ENCODE data around the gene PRKD1.

GRCh38 chr14:29806124-29806517, 121.5 kb downstream of the PRKD1 start:
- no peak for TF ChIP-seq YY1 (IDR thresholded peaks at IDR 0.05; ENCODE audit: insufficient read depth, insufficient read length)
- no peak for TF ChIP-seq ZNF274 (IDR thresholded peaks at IDR 0.05; ENCODE audit: low read depth, low read length)
- no peak for TF ChIP-seq SUZ12 (IDR thresholded peaks at IDR 0.05; ENCODE audit: extremely low read depth, insufficient read depth, insufficient read length)
